Breast epithelium (tissue), 3 donors: ENCODE results near the gene CMTM4.

ENCODE experiments used
- CTCF ChIP-seq, 3 donors: fragments of 450-650 bp; IDR thresholded peaks; one replicate each; pipeline ENCODE4 v1.5.1; 2016 to 2017; ENCODE audit warnings: antibody characterized with exemption in 3 of 3, mild to moderate bottlenecking in 3 of 3, moderate library complexity in 3 of 3
- POLR2A ChIP-seq: fragments of 450-650 bp; IDR thresholded peaks from one replicate; pipeline ENCODE4 v1.6.1; 2016; ENCODE audit warnings: antibody characterized with exemption, mild to moderate bottlenecking, moderate library complexity

DNA sequence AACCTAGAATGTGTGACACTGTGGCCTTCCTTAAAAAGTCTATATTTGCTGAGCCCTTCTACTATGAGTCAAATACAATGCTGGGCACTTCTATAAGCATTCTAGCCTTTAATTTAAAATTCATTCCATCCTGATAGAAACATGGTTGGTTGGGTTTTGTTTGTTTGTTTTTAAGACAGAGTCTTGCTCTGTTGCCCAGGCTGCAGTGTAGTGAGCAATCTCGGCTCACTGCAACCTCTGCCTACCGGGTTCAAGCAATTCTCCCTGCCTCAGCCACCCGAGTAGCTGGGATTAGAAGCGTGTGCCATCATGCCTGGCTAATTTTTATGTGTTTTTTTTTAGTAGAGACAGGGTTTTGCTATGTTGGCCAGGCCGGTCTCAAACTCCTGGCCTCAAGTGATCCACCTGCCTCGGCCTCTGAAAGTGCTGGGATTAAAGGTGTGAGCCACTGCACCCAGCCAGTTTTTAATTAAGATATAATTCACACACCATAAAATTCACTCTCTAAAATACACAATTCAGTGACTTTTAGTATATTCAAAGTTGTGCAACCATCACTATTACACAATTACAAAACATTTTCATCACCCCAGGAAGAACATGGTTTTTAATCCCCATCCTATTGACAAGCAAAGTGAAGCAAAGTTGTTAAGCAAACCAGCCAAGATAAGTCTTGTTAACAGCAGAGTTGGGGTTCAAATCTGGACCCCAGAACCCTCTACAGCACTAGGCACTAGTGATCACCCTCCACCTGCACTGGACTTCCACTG lies 42.8 kb downstream of the CMTM4 start:
- TF ChIP-seq CTCF (IDR thresholded peaks at IDR 0.05) (no peak), POLR2A (no peak)
